ENCODE results near the gene WDR26. TPM values are rescaled to one million over a fixed set of nuclear protein-coding genes. Genes with fewer than 3 reads are reported as not detected.

Gene WDR26
- total and polyA plus RNA-seq, 8 donors, result 17.6 to 40.9 (median 22.1) TPM

DNA sequence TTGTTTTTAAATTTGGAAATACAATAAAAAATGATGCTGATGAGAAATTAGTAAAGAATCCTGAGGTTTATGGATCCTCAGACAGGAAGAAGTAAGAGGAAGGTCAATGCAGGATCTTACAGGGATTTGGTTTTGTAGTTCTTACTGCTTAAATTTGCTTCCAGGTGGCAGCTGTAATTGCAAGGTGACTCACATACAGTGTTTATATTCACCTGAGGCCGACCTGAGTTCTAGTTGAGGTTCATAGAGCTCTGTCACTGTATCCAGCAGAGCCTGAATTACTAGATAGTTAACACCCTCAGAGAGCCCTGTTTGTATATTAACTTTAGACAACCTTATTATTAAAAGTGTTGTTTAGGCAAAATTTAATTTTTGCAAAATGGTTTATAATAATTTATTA lies 1.4 kb upstream of the WDR26 start:
- peak overlapping the region in 2 of 4 donors; percentile 91 to 95 for H3K27ac ChIP-seq
- peak overlapping the region in 1 of 4 donors; percentile 71 for H3K4me3 ChIP-seq
- peaks cover 19 to 22% (median 20%) of the 10 kb centered on the region in 3 donors for H3K4me1 ChIP-seq
- DNase-seq (no peak), ATAC-seq (peak in 1 of 4 donors; percentile 29), FAIRE-seq (no peak)
- no peaks in the 10 kb centered on the region for H3K36me3 ChIP-seq
- no peaks in the 10 kb centered on the region for H3K9me3 ChIP-seq
- intact Hi-C loops (cut with DNase I), result no loop called here
- 12 to 27% methylated on average over 1 of the region's 1 CpG for WGBS, 2 donors
- TF ChIP-seq, protein P1, sequence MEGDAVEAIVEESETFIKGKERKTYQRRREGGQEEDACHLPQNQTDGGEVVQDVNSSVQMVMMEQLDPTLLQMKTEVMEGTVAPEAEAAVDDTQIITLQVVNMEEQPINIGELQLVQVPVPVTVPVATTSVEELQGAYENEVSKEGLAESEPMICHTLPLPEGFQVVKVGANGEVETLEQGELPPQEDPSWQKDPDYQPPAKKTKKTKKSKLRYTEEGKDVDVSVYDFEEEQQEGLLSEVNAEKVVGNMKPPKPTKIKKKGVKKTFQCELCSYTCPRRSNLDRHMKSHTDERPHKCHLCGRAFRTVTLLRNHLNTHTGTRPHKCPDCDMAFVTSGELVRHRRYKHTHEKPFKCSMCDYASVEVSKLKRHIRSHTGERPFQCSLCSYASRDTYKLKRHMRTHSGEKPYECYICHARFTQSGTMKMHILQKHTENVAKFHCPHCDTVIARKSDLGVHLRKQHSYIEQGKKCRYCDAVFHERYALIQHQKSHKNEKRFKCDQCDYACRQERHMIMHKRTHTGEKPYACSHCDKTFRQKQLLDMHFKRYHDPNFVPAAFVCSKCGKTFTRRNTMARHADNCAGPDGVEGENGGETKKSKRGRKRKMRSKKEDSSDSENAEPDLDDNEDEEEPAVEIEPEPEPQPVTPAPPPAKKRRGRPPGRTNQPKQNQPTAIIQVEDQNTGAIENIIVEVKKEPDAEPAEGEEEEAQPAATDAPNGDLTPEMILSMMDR (IDR thresholded peaks at IDR 0.05), result no peak
- H3K27me3 ChIP-seq, result no peaks in the 10 kb centered on the region

GRCh38 chr1:224435318-224435763 lies 744 bp upstream of the WDR26 start:
- intact Hi-C loops (cut with DNase I), result no loop called here
- Histone ChIP-seq H3K9me3 (no peaks in the 10 kb centered on the region), H3K27me3 (no peaks in the 10 kb centered on the region), H3K36me3 (no peaks in the 10 kb centered on the region), H3K4me3 (peak overlapping the region; percentile 60 to 92 (median 74)), H3K4me1 (peaks cover 25 to 28% (median 26%) of the 10 kb centered on the region in 3 donors), H3K27ac (peak overlapping the region; percentile 90 to 96 (median 93))
- no peak for FAIRE-seq
- ATAC-seq, result peak; percentile 13 to 25 (median 20)
- TF ChIP-seq, protein P1 (IDR thresholded peaks at IDR 0.05), result no peak
- 0 to 1% methylated on average over 4 of the region's 4 CpGs for WGBS, 2 donors
- peak in 1 of 6 donors; percentile 20 for DNase-seq

DNA sequence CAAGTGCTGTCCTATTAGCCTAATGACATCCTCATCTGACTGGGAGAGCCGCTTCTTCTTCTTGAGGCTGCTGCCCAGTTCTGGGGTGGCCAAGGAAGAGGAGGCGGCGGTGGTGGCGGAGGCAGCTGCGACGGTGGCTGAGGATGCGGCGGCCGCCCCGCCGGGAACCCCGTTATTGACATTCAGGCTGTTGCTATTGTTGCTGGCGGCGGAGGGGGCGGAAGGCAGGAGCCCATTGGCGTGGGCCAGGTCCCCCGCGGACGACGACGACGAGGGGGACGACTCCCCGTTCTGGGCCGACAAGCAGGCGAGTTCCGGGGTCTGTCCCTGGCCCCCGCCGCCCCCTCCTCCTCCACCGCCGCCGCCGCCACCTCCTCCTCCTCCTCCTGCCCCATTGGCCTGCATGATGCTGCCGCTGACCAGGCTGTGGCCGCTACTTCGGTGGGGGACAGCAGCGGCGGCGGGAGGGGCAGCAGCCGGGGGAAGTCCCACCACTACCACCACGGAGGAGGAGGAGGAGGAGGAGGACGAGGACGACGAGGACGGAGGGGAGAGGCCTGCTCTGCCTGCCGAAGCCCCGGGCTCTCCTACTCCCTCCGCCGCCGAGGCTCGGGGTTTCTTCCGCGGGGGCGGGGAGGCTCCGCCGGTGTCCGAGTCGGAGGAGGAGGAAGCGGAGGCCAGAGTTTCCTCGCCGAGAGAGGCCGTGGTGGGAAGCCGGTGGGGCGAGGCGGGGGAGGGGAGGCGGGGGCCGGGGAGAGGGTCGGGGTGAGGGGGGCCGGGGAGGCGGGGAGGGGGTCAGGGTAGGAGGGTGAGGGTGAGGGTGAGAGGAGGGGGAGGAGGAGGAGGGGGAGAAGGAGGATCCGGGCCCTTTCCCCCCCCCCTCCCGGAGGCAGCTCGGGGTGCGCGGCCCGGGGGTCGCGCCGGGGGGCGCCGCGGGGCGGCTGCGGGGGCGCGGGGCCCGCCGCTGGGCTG lies 610 bp downstream of the WDR26 start:
- FAIRE-seq (no peak), ATAC-seq (peak; percentile 27 to 48 (median 38)), DNase-seq (peak; percentile 43 to 85 (median 58))
- Histone ChIP-seq H3K27me3 (no peaks in the 10 kb centered on the region), H3K4me3 (peak overlapping the region; percentile 71 to 77 (median 74)), H3K27ac (peak overlapping the region; percentile 76 to 96 (median 94)), H3K36me3 (no peaks in the 10 kb centered on the region), H3K4me1 (peaks cover 33 to 40% (median 39%) of the 10 kb centered on the region in 3 donors), H3K9me3 (no peaks in the 10 kb centered on the region)
- WGBS, 2 donors, result 0 to 1% methylated on average over 34 to 75 of the region's 88 CpGs
- intact Hi-C loops (cut with DNase I), result no loop called here
- TF ChIP-seq, protein P1 (IDR thresholded peaks at IDR 0.05), result no peak

DNA sequence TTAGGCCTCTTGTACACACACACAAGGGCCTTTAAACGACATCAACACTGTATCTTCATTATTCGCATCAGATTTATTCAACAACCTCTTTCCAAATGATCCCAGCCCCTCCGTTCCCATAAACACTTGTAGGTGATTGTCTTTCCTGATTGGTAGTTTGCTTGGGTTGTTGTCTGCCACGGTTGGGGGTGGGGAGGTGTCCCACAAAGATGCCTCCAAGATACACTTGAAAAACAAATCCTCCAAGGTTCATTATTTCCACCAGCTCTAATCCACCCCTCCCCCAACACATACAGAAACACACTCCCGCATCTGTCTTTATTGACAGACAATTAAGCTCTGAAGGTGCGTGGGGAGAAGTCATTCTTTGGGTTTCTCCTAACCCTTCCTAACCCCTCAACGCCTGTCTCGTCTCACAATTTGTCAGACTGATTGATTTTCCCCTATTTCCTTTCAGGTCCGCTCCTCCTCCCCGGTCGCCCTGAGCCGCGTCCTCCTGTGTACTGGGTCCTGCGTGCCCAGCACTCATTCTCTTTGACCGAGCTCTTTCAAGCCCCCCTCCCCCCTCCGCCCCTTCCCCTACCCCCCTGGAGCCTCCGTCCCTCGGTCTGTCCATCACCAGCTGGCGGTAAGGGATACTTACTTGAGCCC lies 1.4 kb downstream of the WDR26 start:
- intact Hi-C loops (cut with DNase I), result no loop called here
- TF ChIP-seq, protein P1 (IDR thresholded peaks at IDR 0.05), result no peak
- DNase-seq (peak in 2 of 6 donors; percentile 23 to 35), FAIRE-seq (no peak), ATAC-seq (peak; percentile 6 to 40 (median 22))
- H3K9me3 ChIP-seq, result no peaks in the 10 kb centered on the region
- peaks cover 33 to 40% (median 39%) of the 10 kb centered on the region in 3 donors for H3K4me1 ChIP-seq
- WGBS, 2 donors, result 1 to 3% methylated on average over 19 of the region's 19 CpGs
- H3K36me3 ChIP-seq, result no peaks in the 10 kb centered on the region
- H3K27ac ChIP-seq, result peak overlapping the region; percentile 76 to 95 (median 89)
- H3K27me3 ChIP-seq, result no peaks in the 10 kb centered on the region
- peak overlapping the region; percentile 71 to 77 (median 74) for H3K4me3 ChIP-seq
